Hepatocyte (in vitro differentiated cells): Measurements from ENCODE around the gene PSAPL1. TPM values are rescaled to one million over a fixed set of nuclear protein-coding genes. Genes with fewer than 3 reads are reported as not detected.

ENCODE experiments used
- DNase-seq: peaks from one replicate; pipeline ENCODE4 v3.0.0-alpha.2; 2016; ENCODE audit warnings: low spot score
- H2AFZ ChIP-seq: fragments of 200-600 bp; sonication (generic); 2 replicates; pipeline ENCODE4 v1.6.0; 2016; ENCODE audit warnings: antibody characterized with exemption, mild to moderate bottlenecking
- H3K27ac ChIP-seq: fragments of 200-600 bp; sonication (generic); 2 replicates; pipeline ENCODE4 v1.5.1; 2016; ENCODE audit warnings: mild to moderate bottlenecking
- H3K27me3 ChIP-seq: fragments of 200-600 bp; sonication (generic); 2 replicates; pipeline ENCODE4 v1.6.1; 2016
- H3K36me3 ChIP-seq: fragments of 200-600 bp; sonication (generic); replicated peaks from 2 replicates; pipeline ENCODE4 v1.5.1; 2016; ENCODE audit warnings: low read depth; ENCODE audit not compliant: insufficient read depth
- H3K4me1 ChIP-seq: fragments of 200-600 bp; sonication (generic); 2 replicates; pipeline ENCODE4 v1.5.1; 2016; ENCODE audit warnings: mild to moderate bottlenecking, moderate library complexity; ENCODE audit not compliant: insufficient read depth
- H3K4me2 ChIP-seq: fragments of 200-600 bp; sonication (generic); 2 replicates; pipeline ENCODE4 v1.6.0; 2016
- H3K4me3 ChIP-seq: fragments of 200-600 bp; sonication (generic); 2 replicates; pipeline ENCODE4 v1.5.1; 2016; ENCODE audit warnings: mild to moderate bottlenecking
- H3K79me2 ChIP-seq: fragments of 200-600 bp; sonication (generic); 2 replicates; pipeline ENCODE4 v1.6.0; 2017; ENCODE audit warnings: mild to moderate bottlenecking
- H3K9me2 ChIP-seq: fragments of 200-600 bp; sonication (generic); replicated peaks from 2 replicates; pipeline ENCODE4 v1.6.0; 2017; ENCODE audit warnings: mild to moderate bottlenecking; ENCODE audit not compliant: insufficient read depth
- H3K9me3 ChIP-seq: fragments of 200-600 bp; sonication (generic); 2 replicates; pipeline ENCODE4 v1.5.1; 2016; ENCODE audit warnings: low read depth, mild to moderate bottlenecking
- H4K20me1 ChIP-seq: fragments of 200-600 bp; sonication (generic); 2 replicates; pipeline ENCODE4 v1.6.0; 2016; ENCODE audit warnings: mild to moderate bottlenecking; ENCODE audit not compliant: insufficient read depth, poor library complexity, severe bottlenecking
- CTCF ChIP-seq: fragments of 200-600 bp; sonication (generic); IDR thresholded peaks from 2 replicates; pipeline ENCODE4 v1.5.1; 2016; ENCODE audit warnings: antibody characterized with exemption, mild to moderate bottlenecking; ENCODE audit not compliant: poor library complexity
- EZH2 ChIP-seq: fragments of 200-600 bp; sonication (generic); IDR thresholded peaks from 2 replicates; pipeline ENCODE4 v1.6.1; 2016; ENCODE audit warnings: antibody characterized with exemption, mild to moderate bottlenecking, borderline replicate concordance
- EZH2phosphoT487 ChIP-seq: fragments of 200-600 bp; sonication (generic); IDR thresholded peaks from one replicate; pipeline ENCODE4 v1.6.1; 2018; ENCODE audit warnings: antibody characterized with exemption, mild to moderate bottlenecking, low read depth, moderate library complexity; ENCODE audit not compliant: unreplicated experiment, severe bottlenecking
- WGBS: methylation state at CpG from one replicate; pipeline ENCODE4 v1.1.6; 2016; ENCODE audit warnings: low lambda C conversion rate; ENCODE audit errors: missing lambda C conversion rate; 5-methylcytosine and 5-hydroxymethylcytosine counted together
- polyA plus RNA-seq: library from polyadenylated mRNA; unstranded; fragments of >200 nt; fragmentation: Nextera tagmentation; extraction: Ambion mirVana; gene quantifications from 2 replicates; pipeline ENCODE4 v1.2.1, GENCODE V29; 2016
- total RNA-seq: library from RNA; depleted of rRNA; stranded (reverse); fragments of >200 nt; gene quantifications from 2 replicates; pipeline ENCODE4 v1.2.3, GENCODE V29; 2014

PSAPL1 gene
- total RNA-seq (4.3 and 5.8 TPM in 2 replicates), polyA plus RNA-seq (4.4 and 5.2 TPM in 2 replicates)

GRCh38 chr4:7434766-7435150 is at the start of gene PSAPL1:
Gene PSAPL1, minus strand, starts transcription at chr4:7434930. Its CDS starts 51 bp downstream, at chr4:7434879.
- H3K4me2 ChIP-seq = peak within 1 kb of the TSS; percentile 69
- peak; percentile 92 for DNase-seq
- no peak within 1 kb of the TSS for H2AFZ ChIP-seq
- H3K4me3 ChIP-seq = no peak within 1 kb of the TSS
- no peaks in the 10 kb centered on the region for H3K36me3 ChIP-seq
- peak within 1 kb of the TSS; percentile 98 for H3K27ac ChIP-seq
- H3K9me3 ChIP-seq = no peaks in the 10 kb centered on the region
- H3K4me1 ChIP-seq = peaks cover 35% of the 10 kb centered on the region
- TF ChIP-seq CTCF (no peak), EZH2phosphoT487 (no peak), EZH2 (no peak)
- WGBS = 12% methylated on average over 7 of the region's 7 CpGs
- no peaks in the 10 kb centered on the region for H3K79me2 ChIP-seq
- no peaks in the 10 kb centered on the region for H3K27me3 ChIP-seq
- no peaks in the 10 kb centered on the region for H3K9me2 ChIP-seq
- no peaks in the 10 kb centered on the region for H4K20me1 ChIP-seq

- 90% methylated on average over 14 of the region's 14 CpGs for WGBS
These were observed 46.5 kb upstream of the PSAPL1 start for GRCh38 chr4:7481227-7481626.

GRCh38 chr4:7480423-7480822 is 45.7 kb upstream of the PSAPL1 start:
- Histone ChIP-seq H3K27me3 (no peaks in the 10 kb centered on the region), H3K9me3 (no peaks in the 10 kb centered on the region), H3K4me2 (no peak overlapping the region), H4K20me1 (no peaks in the 10 kb centered on the region), H2AFZ (no peak overlapping the region), H3K4me1 (no peaks in the 10 kb centered on the region), H3K4me3 (no peak overlapping the region), H3K9me2 (no peaks in the 10 kb centered on the region), H3K79me2 (no peaks in the 10 kb centered on the region), H3K36me3 (no peaks in the 10 kb centered on the region), H3K27ac (no peak overlapping the region)
- TF ChIP-seq CTCF = no peak
- TF ChIP-seq EZH2 = no peak
- no peak for TF ChIP-seq EZH2phosphoT487
- no peak for DNase-seq
- WGBS = 95% methylated on average over 13 of the region's 16 CpGs

More at GRCh38 chr4:7481227-7481626, 46.5 kb upstream of the PSAPL1 start:
- H3K36me3 ChIP-seq = no peaks in the 10 kb centered on the region
- no peaks in the 10 kb centered on the region for H3K4me1 ChIP-seq
- no peak for TF ChIP-seq CTCF
- TF ChIP-seq EZH2 = no peak
- no peak for TF ChIP-seq EZH2phosphoT487
- no peak overlapping the region for H3K27ac ChIP-seq
- no peaks in the 10 kb centered on the region for H3K9me2 ChIP-seq
- no peaks in the 10 kb centered on the region for H3K27me3 ChIP-seq
- H3K4me2 ChIP-seq = no peak overlapping the region
- H3K9me3 ChIP-seq = no peaks in the 10 kb centered on the region
- no peaks in the 10 kb centered on the region for H4K20me1 ChIP-seq
- H3K4me3 ChIP-seq = no peak overlapping the region
- no peaks in the 10 kb centered on the region for H3K79me2 ChIP-seq
- DNase-seq = no peak
- H2AFZ ChIP-seq = no peak overlapping the region

DNA sequence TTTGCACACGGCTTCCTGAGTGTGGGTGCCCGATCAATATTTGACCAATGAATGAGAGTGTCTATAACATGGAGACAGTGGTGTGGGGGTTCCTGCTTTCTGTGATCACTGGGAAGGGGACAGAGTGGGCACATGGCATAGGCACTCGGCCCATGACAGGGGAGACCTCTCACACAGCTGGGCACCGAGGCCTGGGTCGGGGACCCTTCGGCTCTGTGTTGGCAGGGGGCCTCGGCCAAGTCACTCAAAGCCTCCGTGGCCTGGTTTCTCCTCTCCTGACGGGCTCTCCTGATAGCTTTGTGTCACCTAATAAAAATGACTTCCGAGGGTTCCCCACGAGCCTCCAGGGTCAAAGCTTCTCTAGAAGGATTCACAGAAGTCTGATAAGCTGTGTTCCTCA is 43.9 kb upstream of the PSAPL1 start:
- H3K27ac ChIP-seq = no peak overlapping the region
- WGBS = 67% methylated on average over 11 of the region's 11 CpGs
- H3K27me3 ChIP-seq = no peaks in the 10 kb centered on the region
- H3K36me3 ChIP-seq = no peaks in the 10 kb centered on the region
- H4K20me1 ChIP-seq = no peaks in the 10 kb centered on the region
- H3K9me3 ChIP-seq = no peaks in the 10 kb centered on the region
- no peak for TF ChIP-seq CTCF
- TF ChIP-seq EZH2 = no peak
- TF ChIP-seq EZH2phosphoT487 = no peak
- H3K4me1 ChIP-seq = no peaks in the 10 kb centered on the region
- no peak for DNase-seq
- H3K9me2 ChIP-seq = no peaks in the 10 kb centered on the region
- no peak overlapping the region for H3K4me2 ChIP-seq
- H2AFZ ChIP-seq = no peak overlapping the region
- H3K4me3 ChIP-seq = no peak overlapping the region
- no peaks in the 10 kb centered on the region for H3K79me2 ChIP-seq
